ENCODE data around the gene BICD2.

BICD2 gene

DNA sequence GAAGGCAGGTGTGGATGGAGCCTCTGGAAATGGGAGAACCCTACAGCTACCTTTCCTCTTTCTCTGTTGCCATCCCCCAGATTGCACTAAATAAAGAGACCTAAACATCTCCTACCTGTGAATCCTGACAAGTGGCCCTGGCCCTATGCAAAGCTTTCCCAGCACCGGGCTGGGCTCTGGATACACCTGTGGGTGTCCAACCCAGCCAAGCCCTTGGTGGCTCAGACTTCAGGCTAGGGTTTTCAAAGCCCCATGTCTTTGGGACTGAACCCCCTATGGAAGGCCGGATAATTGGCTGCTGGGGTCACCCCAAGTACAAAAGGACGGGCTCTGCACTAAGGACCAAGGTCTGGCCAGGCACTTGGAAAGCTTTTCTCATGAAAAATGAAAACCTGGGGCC lies 50.6 kb downstream of the BICD2 start:
- no peak overlapping the region for H3K4me2 ChIP-seq (ENCODE audit: low read length)
- H2BK15ac ChIP-seq (replicated peaks; ENCODE audit: low read depth): no peak overlapping the region
- peaks cover 5% of the 10 kb centered on the region for H3K79me1 ChIP-seq (ENCODE audit: low read length)
- H3K4ac ChIP-seq (ENCODE audit: low read depth, low read length): no peak overlapping the region
- no CpG with 5 or more reads among the region's 3 CpGs for WGBS (ENCODE audit: extremely low coverage, insufficient coverage, low lambda C conversion rate)
- no peak overlapping the region for H3K27ac ChIP-seq (ENCODE audit: low read depth, low read length)
- H2BK5ac ChIP-seq (ENCODE audit: low read length): no peak overlapping the region
- no peaks in the 10 kb centered on the region for H3K27me3 ChIP-seq (ENCODE audit: insufficient read depth, low read length, poor library complexity)
- H3K4me3 ChIP-seq (ENCODE audit: low read length): no peak overlapping the region
- H3K23ac ChIP-seq (ENCODE audit: low read length): no peak overlapping the region
- no peak overlapping the region for H2BK120ac ChIP-seq (ENCODE audit: low read depth, low read length)
- H4K5ac ChIP-seq (ENCODE audit: low read length): no peak overlapping the region
- no peak overlapping the region for H2AK5ac ChIP-seq (ENCODE audit: low read length)
- H3K18ac ChIP-seq (ENCODE audit: low read length): no peak overlapping the region
- no peak overlapping the region for H4K8ac ChIP-seq (ENCODE audit: low read depth, low read length)
- H3K79me2 ChIP-seq (ENCODE audit: control insufficient read depth, insufficient read depth, low read length): no peaks in the 10 kb centered on the region
- H3K9ac ChIP-seq (ENCODE audit: low read length): no peak overlapping the region
- H3K56ac ChIP-seq (ENCODE audit: low read length): no peak overlapping the region
- no peak for DNase-seq
- peaks cover 23% of the 10 kb centered on the region for H3K36me3 ChIP-seq (ENCODE audit: control insufficient read depth, insufficient read depth, low read length)
- H3K4me1 ChIP-seq (ENCODE audit: control insufficient read depth, low read depth, low read length): no peaks in the 10 kb centered on the region

DNA sequence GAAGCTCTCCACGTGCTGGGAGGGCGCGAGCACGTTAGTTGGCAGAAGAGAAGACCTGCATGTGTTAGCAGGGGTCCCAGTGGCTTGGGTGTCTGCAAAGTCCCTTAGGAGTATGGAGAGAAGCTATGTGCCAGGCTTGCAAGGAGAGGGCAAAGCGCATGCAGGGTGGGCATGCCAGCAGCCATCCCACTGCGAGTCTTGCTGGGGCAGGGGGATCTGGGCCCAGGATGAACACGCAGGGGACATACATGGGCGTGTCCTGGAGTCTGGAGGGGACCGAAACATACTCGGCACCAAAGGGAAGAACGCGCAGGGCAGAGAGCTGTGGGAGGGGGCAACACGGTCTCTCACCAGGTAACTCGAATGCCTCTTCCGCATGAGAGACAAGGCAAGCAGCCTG lies 51.1 kb downstream of the BICD2 start:
- Histone ChIP-seq H3K18ac (ENCODE audit: low read length) (no peak overlapping the region), H2BK5ac (ENCODE audit: low read length) (no peak overlapping the region), H3K27me3 (ENCODE audit: insufficient read depth, low read length, poor library complexity) (no peaks in the 10 kb centered on the region), H3K4me1 (ENCODE audit: control insufficient read depth, low read depth, low read length) (no peaks in the 10 kb centered on the region), H3K79me2 (ENCODE audit: control insufficient read depth, insufficient read depth, low read length) (no peaks in the 10 kb centered on the region), H4K8ac (ENCODE audit: low read depth, low read length) (no peak overlapping the region), H3K36me3 (ENCODE audit: control insufficient read depth, insufficient read depth, low read length) (peaks cover 23% of the 10 kb centered on the region), H3K4me3 (ENCODE audit: low read length) (no peak overlapping the region), H3K9ac (ENCODE audit: low read length) (no peak overlapping the region), H2AK5ac (ENCODE audit: low read length) (no peak overlapping the region), H4K5ac (ENCODE audit: low read length) (no peak overlapping the region), H3K4me2 (ENCODE audit: low read length) (no peak overlapping the region), H2BK120ac (ENCODE audit: low read depth, low read length) (no peak overlapping the region), H2BK15ac (replicated peaks; ENCODE audit: low read depth) (no peak overlapping the region), H3K27ac (ENCODE audit: low read depth, low read length) (no peak overlapping the region), H3K23ac (ENCODE audit: low read length) (no peak overlapping the region), H3K56ac (ENCODE audit: low read length) (no peak overlapping the region), H3K79me1 (ENCODE audit: low read length) (peaks cover 5% of the 10 kb centered on the region), H3K4ac (ENCODE audit: low read depth, low read length) (no peak overlapping the region)
- no CpG with 5 or more reads among the region's 15 CpGs for WGBS (ENCODE audit: extremely low coverage, insufficient coverage, low lambda C conversion rate)
- DNase-seq: no peak

DNA sequence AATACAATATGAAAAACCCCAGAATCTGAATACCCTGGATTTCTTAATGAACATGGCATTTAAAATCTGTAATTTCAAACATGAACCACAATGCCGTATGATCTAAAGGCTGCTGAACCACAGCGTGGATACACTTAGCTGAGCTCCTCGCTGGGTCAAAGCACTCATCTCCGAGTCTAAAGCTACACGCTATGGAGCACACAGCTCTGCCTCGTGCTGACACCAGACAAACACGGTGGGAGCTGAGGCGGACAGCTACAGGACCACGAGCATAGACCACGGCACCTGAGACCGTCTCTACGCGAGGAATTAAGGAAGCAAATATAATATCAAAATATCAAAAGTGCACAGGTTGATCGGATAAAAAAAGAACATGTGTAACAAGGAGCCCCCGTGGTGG lies 51.9 kb downstream of the BICD2 start:
- Histone ChIP-seq H3K9ac (ENCODE audit: low read length) (no peak overlapping the region), H2BK120ac (ENCODE audit: low read depth, low read length) (no peak overlapping the region), H3K18ac (ENCODE audit: low read length) (no peak overlapping the region), H2BK5ac (ENCODE audit: low read length) (no peak overlapping the region), H3K79me2 (ENCODE audit: control insufficient read depth, insufficient read depth, low read length) (no peaks in the 10 kb centered on the region), H3K79me1 (ENCODE audit: low read length) (peaks cover 5% of the 10 kb centered on the region), H3K4ac (ENCODE audit: low read depth, low read length) (no peak overlapping the region), H3K27me3 (ENCODE audit: insufficient read depth, low read length, poor library complexity) (no peaks in the 10 kb centered on the region), H3K23ac (ENCODE audit: low read length) (no peak overlapping the region), H3K4me1 (ENCODE audit: control insufficient read depth, low read depth, low read length) (no peaks in the 10 kb centered on the region), H4K8ac (ENCODE audit: low read depth, low read length) (no peak overlapping the region), H3K4me2 (ENCODE audit: low read length) (no peak overlapping the region), H3K4me3 (ENCODE audit: low read length) (no peak overlapping the region), H3K36me3 (ENCODE audit: control insufficient read depth, insufficient read depth, low read length) (peaks cover 21% of the 10 kb centered on the region), H4K5ac (ENCODE audit: low read length) (no peak overlapping the region), H3K56ac (ENCODE audit: low read length) (no peak overlapping the region), H2BK15ac (replicated peaks; ENCODE audit: low read depth) (no peak overlapping the region), H2AK5ac (ENCODE audit: low read length) (no peak overlapping the region), H3K27ac (ENCODE audit: low read depth, low read length) (no peak overlapping the region)
- no peak for DNase-seq
- whole genome bisulfite sequencing (ENCODE audit: extremely low coverage, insufficient coverage, low lambda C conversion rate): no CpG with 5 or more reads among the region's 15 CpGs

DNA sequence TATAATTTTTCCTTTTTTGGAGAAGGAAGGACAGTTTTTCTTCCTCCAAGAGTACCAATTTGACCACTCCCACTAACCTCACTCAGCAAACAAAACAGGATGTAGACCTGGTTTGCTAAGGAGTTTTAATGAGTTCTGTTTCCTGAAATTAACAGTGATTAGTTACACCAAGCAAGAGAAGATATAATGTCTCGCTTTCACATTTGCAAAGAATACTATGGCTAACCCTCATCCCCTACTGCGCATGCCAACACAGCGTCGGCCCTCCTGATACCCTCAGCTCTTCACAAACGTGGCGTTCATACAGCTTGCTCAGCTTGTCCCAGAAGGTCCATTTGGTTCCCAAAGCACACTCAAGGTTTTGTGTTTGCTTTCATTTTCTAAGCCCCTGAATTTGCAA lies 52.8 kb downstream of the BICD2 start:
- Histone ChIP-seq H3K4me2 (ENCODE audit: low read length) (no peak overlapping the region), H2BK5ac (ENCODE audit: low read length) (no peak overlapping the region), H3K36me3 (ENCODE audit: control insufficient read depth, insufficient read depth, low read length) (peaks cover 16% of the 10 kb centered on the region), H4K5ac (ENCODE audit: low read length) (no peak overlapping the region), H3K9ac (ENCODE audit: low read length) (no peak overlapping the region), H2AK5ac (ENCODE audit: low read length) (no peak overlapping the region), H3K4me1 (ENCODE audit: control insufficient read depth, low read depth, low read length) (no peaks in the 10 kb centered on the region), H3K4me3 (ENCODE audit: low read length) (no peak overlapping the region), H4K8ac (ENCODE audit: low read depth, low read length) (no peak overlapping the region), H2BK120ac (ENCODE audit: low read depth, low read length) (no peak overlapping the region), H3K27me3 (ENCODE audit: insufficient read depth, low read length, poor library complexity) (no peaks in the 10 kb centered on the region), H3K79me2 (ENCODE audit: control insufficient read depth, insufficient read depth, low read length) (no peaks in the 10 kb centered on the region), H3K56ac (ENCODE audit: low read length) (no peak overlapping the region), H2BK15ac (replicated peaks; ENCODE audit: low read depth) (no peak overlapping the region), H3K27ac (ENCODE audit: low read depth, low read length) (no peak overlapping the region), H3K23ac (ENCODE audit: low read length) (no peak overlapping the region), H3K4ac (ENCODE audit: low read depth, low read length) (no peak overlapping the region), H3K18ac (ENCODE audit: low read length) (no peak overlapping the region), H3K79me1 (ENCODE audit: low read length) (peaks cover 5% of the 10 kb centered on the region)
- no peak for DNase-seq
- WGBS (ENCODE audit: extremely low coverage, insufficient coverage, low lambda C conversion rate): no CpG with 5 or more reads among the region's 6 CpGs

DNA sequence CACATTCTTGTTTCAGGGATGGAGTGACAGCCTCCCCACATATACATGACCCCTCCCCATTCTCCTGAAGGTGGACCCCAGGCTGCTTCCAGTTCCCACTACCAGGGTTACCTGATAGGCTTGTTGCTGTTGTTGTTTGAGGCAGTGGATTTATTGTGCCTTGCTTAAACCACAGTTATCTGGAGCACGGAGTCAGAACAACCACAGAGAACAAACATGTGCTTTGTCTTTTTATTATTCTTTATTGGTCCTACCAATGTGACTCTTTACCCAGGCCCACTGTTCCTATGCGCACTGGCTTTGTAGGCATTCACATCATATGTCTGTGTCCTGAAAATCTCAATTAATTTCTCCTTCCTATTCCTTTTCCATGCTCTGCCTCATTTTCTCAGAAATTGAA lies 53.5 kb downstream of the BICD2 start:
- no peak overlapping the region for H3K4me2 ChIP-seq (ENCODE audit: low read length)
- H3K9ac ChIP-seq (ENCODE audit: low read length): no peak overlapping the region
- no peak overlapping the region for H3K27ac ChIP-seq (ENCODE audit: low read depth, low read length)
- H2BK120ac ChIP-seq (ENCODE audit: low read depth, low read length): no peak overlapping the region
- H4K8ac ChIP-seq (ENCODE audit: low read depth, low read length): no peak overlapping the region
- no peak for DNase-seq
- no peak overlapping the region for H2AK5ac ChIP-seq (ENCODE audit: low read length)
- peaks cover 3% of the 10 kb centered on the region for H3K79me1 ChIP-seq (ENCODE audit: low read length)
- H3K79me2 ChIP-seq (ENCODE audit: control insufficient read depth, insufficient read depth, low read length): no peaks in the 10 kb centered on the region
- no peak overlapping the region for H3K56ac ChIP-seq (ENCODE audit: low read length)
- no peaks in the 10 kb centered on the region for H3K4me1 ChIP-seq (ENCODE audit: control insufficient read depth, low read depth, low read length)
- no peak overlapping the region for H3K4me3 ChIP-seq (ENCODE audit: low read length)
- H3K18ac ChIP-seq (ENCODE audit: low read length): no peak overlapping the region
- H3K23ac ChIP-seq (ENCODE audit: low read length): no peak overlapping the region
- H3K27me3 ChIP-seq (ENCODE audit: insufficient read depth, low read length, poor library complexity): no peaks in the 10 kb centered on the region
- peaks cover 14% of the 10 kb centered on the region for H3K36me3 ChIP-seq (ENCODE audit: control insufficient read depth, insufficient read depth, low read length)
- no peak overlapping the region for H3K4ac ChIP-seq (ENCODE audit: low read depth, low read length)
- H4K5ac ChIP-seq (ENCODE audit: low read length): no peak overlapping the region
- no peak overlapping the region for H2BK15ac ChIP-seq (replicated peaks; ENCODE audit: low read depth)
- no CpG with 5 or more reads among the region's 2 CpGs for WGBS (ENCODE audit: extremely low coverage, insufficient coverage, low lambda C conversion rate)
- no peak overlapping the region for H2BK5ac ChIP-seq (ENCODE audit: low read length)

DNA sequence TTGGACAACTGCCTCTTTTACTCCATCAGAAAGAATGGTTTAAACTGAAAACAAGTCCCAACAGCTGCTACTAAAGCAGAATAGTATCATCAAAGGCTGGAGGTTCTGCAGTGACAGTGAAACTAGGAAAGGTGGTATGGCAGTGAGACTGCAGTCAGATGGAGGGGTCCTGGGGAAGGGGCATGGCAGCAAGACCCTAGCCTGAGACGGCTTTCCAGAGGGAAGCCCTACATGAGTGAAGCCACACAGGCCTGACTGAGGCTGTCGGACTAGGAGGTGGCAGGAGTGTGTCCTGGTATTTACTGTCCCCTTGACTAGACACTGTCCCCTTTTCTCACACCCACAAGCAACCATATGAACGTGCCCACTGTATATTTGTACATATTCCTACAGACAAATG lies 54.3 kb downstream of the BICD2 start:
- Histone ChIP-seq H3K4me2 (ENCODE audit: low read length) (no peak overlapping the region), H3K27me3 (ENCODE audit: insufficient read depth, low read length, poor library complexity) (no peaks in the 10 kb centered on the region), H3K4me3 (ENCODE audit: low read length) (no peak overlapping the region), H2BK15ac (replicated peaks; ENCODE audit: low read depth) (no peak overlapping the region), H3K79me2 (ENCODE audit: control insufficient read depth, insufficient read depth, low read length) (no peaks in the 10 kb centered on the region), H2AK5ac (ENCODE audit: low read length) (no peak overlapping the region), H3K56ac (ENCODE audit: low read length) (no peak overlapping the region), H3K9ac (ENCODE audit: low read length) (no peak overlapping the region), H2BK120ac (ENCODE audit: low read depth, low read length) (no peak overlapping the region), H2BK5ac (ENCODE audit: low read length) (no peak overlapping the region), H4K8ac (ENCODE audit: low read depth, low read length) (no peak overlapping the region), H3K4me1 (ENCODE audit: control insufficient read depth, low read depth, low read length) (no peaks in the 10 kb centered on the region), H3K27ac (ENCODE audit: low read depth, low read length) (no peak overlapping the region), H3K18ac (ENCODE audit: low read length) (no peak overlapping the region), H3K4ac (ENCODE audit: low read depth, low read length) (no peak overlapping the region), H3K23ac (ENCODE audit: low read length) (no peak overlapping the region), H3K79me1 (ENCODE audit: low read length) (no peaks in the 10 kb centered on the region), H3K36me3 (ENCODE audit: control insufficient read depth, insufficient read depth, low read length) (peaks cover 14% of the 10 kb centered on the region), H4K5ac (ENCODE audit: low read length) (no peak overlapping the region)
- DNase-seq: no peak
- WGBS (ENCODE audit: extremely low coverage, insufficient coverage, low lambda C conversion rate): no CpG with 5 or more reads among the region's 3 CpGs

All from mesendoderm (in vitro differentiated cells).